ENCODE data around the gene CTSF.
"Not testable (repeated sequence)": the region's sequence is repeated elsewhere in the genome, so short reads cannot be mapped to it uniquely, and the experiment has no call there.

The CTSF gene

GRCh38 chr11:66568124-66568916 lies at the start of gene CTSF:
Gene CTSF, minus strand, starts transcription at chr11:66568606. Its CDS starts 120 bp downstream, at chr11:66568486.
- peak; percentile 64 for DNase-seq

- no peak for DNase-seq
Measured at GRCh38 chr11:66617155-66617834, 48.9 kb upstream of the CTSF start.

- DNase-seq: peak; percentile 99
Measured at GRCh38 chr11:66616379-66617154, 48.2 kb upstream of the CTSF start, which contains the start of gene RBM14. Gene RBM14, plus strand, starts transcription at chr11:66616630. Its CDS starts 91 bp downstream, at chr11:66616721.

- DNase-seq: no peak
Measured at GRCh38 chr11:66614073-66614472, 45.7 kb upstream of the CTSF start.

GRCh38 chr11:66612458-66612857 lies 44.1 kb upstream of the CTSF start:
- no peak for DNase-seq

- no peak for DNase-seq
Measured at GRCh38 chr11:66609721-66610617, 41.6 kb upstream of the CTSF start.

- peak; percentile 69 for DNase-seq
Measured at GRCh38 chr11:66607126-66607834, 38.9 kb upstream of the CTSF start.

GRCh38 chr11:66606608-66607007 lies 38.2 kb upstream of the CTSF start:
- not testable (repeated sequence) for DNase-seq

GRCh38 chr11:66604155-66604554 lies 35.7 kb upstream of the CTSF start:
- no peak for DNase-seq

GRCh38 chr11:66603072-66603471 lies 34.7 kb upstream of the CTSF start:
- no peak for DNase-seq

GRCh38 chr11:66600631-66601233 lies 32.3 kb upstream of the CTSF start:
- no peak for DNase-seq

GRCh38 chr11:66600219-66600618 lies 31.8 kb upstream of the CTSF start:
- DNase-seq: no peak

GRCh38 chr11:66598993-66599392 lies 30.6 kb upstream of the CTSF start:
- no peak for DNase-seq

- no peak for DNase-seq
Measured at GRCh38 chr11:66595245-66595904, 27.0 kb upstream of the CTSF start.

- no peak for DNase-seq
Measured at GRCh38 chr11:66593650-66594049, 25.2 kb upstream of the CTSF start.

- DNase-seq: no peak
Measured at GRCh38 chr11:66593303-66593635, 24.9 kb upstream of the CTSF start.

- DNase-seq: peak; percentile 93
Measured at GRCh38 chr11:66592457-66593302, 24.3 kb upstream of the CTSF start, which contains the start of the genes CCDC87 and CCS. Gene CCDC87, minus strand, starts transcription at chr11:66593063. Its CDS starts 48 bp downstream, at chr11:66593015. Gene CCS, plus strand, starts transcription at chr11:66593185. Its CDS starts 77 bp downstream, at chr11:66593262.

- no peak for DNase-seq
Measured at GRCh38 chr11:66591175-66591574, 22.8 kb upstream of the CTSF start.

GRCh38 chr11:66589996-66590675 lies 21.7 kb upstream of the CTSF start:
- no peak for DNase-seq

All from fibroblast of skin of right quadriceps (primary cell).